BLaER1 treated with 17β-estradiol and CSF1 and Interleukin-3, amounts not matched to agents 10 nM and 100 nM (cell line): ENCODE measurements around the gene SMARCAL1.

Experiments
- H3K27ac ChIP-seq, 11 experiments: shearing (Covaris generic); formaldehyde crosslinking; 2 replicates each; pipeline ENCODE4 v1.8.1; 2022
- H3K27me3 ChIP-seq, 11 experiments: shearing (Covaris generic); formaldehyde crosslinking; 2 replicates each; pipeline ENCODE4 v1.8.1; 2022
- H3K36me3 ChIP-seq, 11 experiments: shearing (Covaris generic); formaldehyde crosslinking; 2 replicates each; pipeline ENCODE4 v1.8.1; 2022
- H3K4me1 ChIP-seq, 10 experiments: shearing (Covaris generic); formaldehyde crosslinking; 2 replicates each; pipeline ENCODE4 v1.8.1; 2022
- H3K4me2 ChIP-seq, 11 experiments: shearing (Covaris generic); formaldehyde crosslinking; 2 replicates each; pipeline ENCODE4 v1.8.1; 2022
- H3K4me3 ChIP-seq, 10 experiments: shearing (Covaris generic); formaldehyde crosslinking; 2 replicates each; pipeline ENCODE4 v1.8.1; 2022
- H3K9ac ChIP-seq, 11 experiments: shearing (Covaris generic); formaldehyde crosslinking; 2 replicates each; pipeline ENCODE4 v1.8.1; 2022
- H3K9me3 ChIP-seq, 11 experiments: shearing (Covaris generic); formaldehyde crosslinking; replicated peaks in 1 of 11; 2 replicates each; pipeline ENCODE4 v1.8.1; 2022
- H4K20me1 ChIP-seq, 11 experiments: shearing (Covaris generic); formaldehyde crosslinking; 2 replicates each; pipeline ENCODE4 v1.8.1; 2022
- Cebpa-rat ChIP-seq, 11 experiments: shearing (Covaris generic); IDR thresholded peaks; 2 replicates each; pipeline ENCODE4 v1.8.1; 2022

Gene SMARCAL1

DNA sequence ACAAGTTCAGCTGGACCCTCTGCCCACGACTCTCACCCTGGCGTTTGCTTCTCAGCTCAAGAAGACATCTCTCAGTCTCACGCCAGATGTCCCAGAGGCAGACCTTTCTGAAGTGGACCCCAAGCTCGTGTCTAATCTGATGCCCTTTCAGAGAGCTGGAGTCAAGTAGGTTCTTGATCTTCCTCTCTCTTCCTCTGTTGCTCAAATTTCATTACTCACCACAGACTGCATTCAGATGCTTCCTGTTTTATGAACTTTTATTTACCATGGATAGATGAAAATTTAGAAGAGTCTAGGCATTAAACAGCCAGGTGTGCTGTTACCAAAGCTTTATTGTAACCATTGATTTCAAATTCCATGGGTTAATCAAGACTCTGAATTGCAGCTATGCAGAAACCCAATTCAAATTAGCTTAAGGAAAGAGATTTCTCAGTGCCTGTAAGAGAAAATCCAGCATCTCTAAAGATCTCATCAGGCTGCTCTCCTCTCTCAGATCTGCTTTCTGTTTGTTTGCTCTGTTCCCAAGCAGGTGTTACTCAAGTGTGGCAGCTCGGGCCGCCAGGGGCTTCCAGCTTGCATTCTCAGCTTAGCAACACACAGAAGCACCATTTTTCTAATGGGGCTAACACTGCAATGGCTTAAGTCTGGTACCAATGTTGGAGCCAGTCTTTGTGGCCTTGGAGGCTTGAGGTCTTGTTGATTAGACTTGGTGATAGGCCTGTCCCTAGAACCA lies 16.5 kb downstream of the SMARCAL1 start:
- H4K20me1 ChIP-seq, result no peaks in the 10 kb centered on the region
- H3K9me3 ChIP-seq, result peaks cover 22 to 26% (median 23%) of the 10 kb centered on the region in 11 experiments
- no peak for TF ChIP-seq Cebpa-rat (IDR thresholded peaks at IDR 0.05)
- no peak overlapping the region for H3K4me3 ChIP-seq
- no peaks in the 10 kb centered on the region for H3K27me3 ChIP-seq
- H3K4me2 ChIP-seq, result peak overlapping the region in 6 of 11 experiments; percentile 13 to 54 (median 50); a peak in 10 of 22 replicates
- H3K27ac ChIP-seq, result peak overlapping the region in 7 of 11 experiments; percentile 13 to 44 (median 34); a peak in 9 of 22 replicates
- peaks cover 0 to 25% (median 12%) of the 10 kb centered on the region in 10 experiments; a peak in 12 of 20 replicates for H3K4me1 ChIP-seq
- H3K36me3 ChIP-seq, result peaks cover 88 to 100% (median 97%) of the 10 kb centered on the region in 11 experiments
- H3K9ac ChIP-seq, result no peak overlapping the region

DNA sequence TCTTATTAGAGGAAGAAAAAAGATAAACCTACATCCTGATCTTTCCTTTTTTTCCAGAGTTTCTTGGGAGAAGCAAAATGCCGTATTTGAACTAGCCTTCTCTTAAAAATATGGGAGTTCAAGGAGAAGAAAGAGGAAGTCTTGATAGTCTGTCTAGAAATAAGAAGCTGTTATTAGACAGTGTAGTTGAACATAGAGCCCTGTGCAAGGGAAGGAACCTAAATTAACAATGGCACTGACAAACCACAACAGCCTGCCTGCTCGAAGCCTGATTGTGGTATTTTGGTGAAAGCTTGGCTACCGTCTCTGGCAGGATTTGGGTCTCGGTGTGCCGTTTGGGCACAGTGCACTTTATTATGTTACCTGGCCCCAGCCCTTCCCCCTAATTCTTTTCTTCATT lies 17.1 kb downstream of the SMARCAL1 start:
- Histone ChIP-seq H3K9ac (no peak overlapping the region), H3K27me3 (no peaks in the 10 kb centered on the region)

DNA sequence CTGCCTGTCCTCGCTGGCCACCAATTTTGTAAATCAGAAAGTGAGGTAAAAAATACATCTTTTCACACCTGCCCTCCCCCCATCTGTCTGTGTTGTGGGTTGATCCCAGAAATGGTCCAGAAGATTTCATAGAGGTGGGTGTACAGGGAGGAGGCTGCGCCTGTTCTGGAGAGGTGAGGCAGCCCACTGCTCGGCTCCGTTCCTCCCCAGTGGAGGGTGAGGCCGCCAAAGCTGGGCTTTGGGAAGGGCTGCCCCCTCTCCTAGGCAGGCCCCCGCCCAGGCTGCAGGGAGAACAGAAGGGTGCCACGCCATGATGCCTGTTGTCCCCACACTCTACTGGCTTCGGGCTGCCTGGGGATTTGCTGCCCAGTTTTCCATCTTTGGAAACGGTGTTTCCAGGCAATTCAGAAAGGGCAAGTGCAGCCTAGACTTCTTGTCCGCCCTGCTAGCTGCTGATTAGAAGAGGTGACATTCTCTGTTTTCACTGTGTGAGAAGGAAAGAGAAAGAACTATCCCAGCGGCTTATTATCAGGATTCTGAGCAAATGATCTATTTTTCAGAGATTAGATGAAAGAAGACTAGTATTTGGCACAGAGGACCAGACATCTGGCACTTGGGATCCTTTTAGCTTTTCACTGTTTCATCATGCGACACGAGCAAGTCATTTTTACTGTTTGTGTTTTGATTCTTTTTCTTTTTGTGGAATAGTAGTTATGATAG lies 18.7 kb downstream of the SMARCAL1 start:
- no peak overlapping the region for H3K9ac ChIP-seq
- no peak for TF ChIP-seq Cebpa-rat (IDR thresholded peaks at IDR 0.05)
- no peaks in the 10 kb centered on the region for H4K20me1 ChIP-seq
- H3K4me2 ChIP-seq, result no peak overlapping the region
- H3K27ac ChIP-seq, result no peak overlapping the region
- no peak overlapping the region for H3K4me3 ChIP-seq
- H3K9me3 ChIP-seq, result peaks cover under 1 to 4% (median 2%) of the 10 kb centered on the region in 11 experiments; a peak in 19 of 22 replicates
- peaks cover 0 to 25% (median 12%) of the 10 kb centered on the region in 10 experiments; a peak in 12 of 20 replicates for H3K4me1 ChIP-seq
- H3K36me3 ChIP-seq, result peaks cover 88 to 100% (median 96%) of the 10 kb centered on the region in 11 experiments
- no peaks in the 10 kb centered on the region for H3K27me3 ChIP-seq

More for the DNA sequence above, 17.1 kb downstream of the SMARCAL1 start:
- Histone ChIP-seq H3K36me3 (peaks cover 88 to 100% (median 97%) of the 10 kb centered on the region in 11 experiments), H3K4me2 (peak overlapping the region in 5 of 11 experiments; percentile 21 to 54 (median 51); a peak in 8 of 22 replicates), H3K4me3 (no peak overlapping the region), H3K4me1 (peaks cover 0 to 25% (median 12%) of the 10 kb centered on the region in 10 experiments; a peak in 12 of 20 replicates), H3K27ac (peak overlapping the region in 5 of 11 experiments; percentile 13 to 44 (median 34); a peak in 8 of 22 replicates), H3K9me3 (peaks cover 16 to 20% (median 17%) of the 10 kb centered on the region in 11 experiments), H4K20me1 (no peaks in the 10 kb centered on the region)
- TF ChIP-seq Cebpa-rat (IDR thresholded peaks at IDR 0.05), result no peak

DNA sequence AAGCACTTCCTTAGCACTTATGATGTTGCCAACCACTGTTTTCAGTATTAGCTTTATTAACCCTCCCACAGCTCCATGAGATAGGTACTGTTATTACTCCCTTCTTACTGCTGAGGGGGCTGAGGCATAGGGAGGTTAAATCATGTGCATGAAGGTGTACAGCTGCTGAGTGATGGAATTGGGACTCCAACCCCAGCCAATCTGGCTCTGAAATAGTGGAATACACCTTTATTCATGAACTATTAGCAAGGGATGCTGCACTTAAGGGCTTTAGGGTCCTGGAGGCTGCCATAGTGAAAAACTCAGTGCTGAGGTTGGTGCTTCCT lies 19.2 kb downstream of the SMARCAL1 start:
- no peak for TF ChIP-seq Cebpa-rat (IDR thresholded peaks at IDR 0.05)
- no peaks in the 10 kb centered on the region for H3K9me3 ChIP-seq
- no peak overlapping the region for H3K9ac ChIP-seq
- H4K20me1 ChIP-seq, result no peaks in the 10 kb centered on the region
- no peak overlapping the region for H3K27ac ChIP-seq
- peaks cover 88 to 100% (median 96%) of the 10 kb centered on the region in 11 experiments for H3K36me3 ChIP-seq
- H3K4me3 ChIP-seq, result no peak overlapping the region
- peaks cover 0 to 25% (median 12%) of the 10 kb centered on the region in 10 experiments; a peak in 12 of 20 replicates for H3K4me1 ChIP-seq
- H3K4me2 ChIP-seq, result no peak overlapping the region
- no peaks in the 10 kb centered on the region for H3K27me3 ChIP-seq

GRCh38 chr2:216436383-216436782 lies 24.1 kb downstream of the SMARCAL1 start:
- H3K27ac ChIP-seq, result no peak overlapping the region
- no peak overlapping the region for H3K4me2 ChIP-seq
- no peaks in the 10 kb centered on the region for H3K4me1 ChIP-seq
- no peak for TF ChIP-seq Cebpa-rat (IDR thresholded peaks at IDR 0.05)
- no peak overlapping the region for H3K4me3 ChIP-seq
- H3K9me3 ChIP-seq, result no peaks in the 10 kb centered on the region
- no peaks in the 10 kb centered on the region for H3K27me3 ChIP-seq
- peaks cover 81 to 100% (median 98%) of the 10 kb centered on the region in 11 experiments for H3K36me3 ChIP-seq
- H4K20me1 ChIP-seq, result no peaks in the 10 kb centered on the region
- no peak overlapping the region for H3K9ac ChIP-seq

- H3K27ac ChIP-seq, result no peak overlapping the region
- H3K9me3 ChIP-seq, result no peaks in the 10 kb centered on the region
Observed at GRCh38 chr2:216441308-216442010, 29.2 kb downstream of the SMARCAL1 start.

GRCh38 chr2:216445501-216445900 lies 33.2 kb downstream of the SMARCAL1 start:
- Histone ChIP-seq H3K27ac (no peak overlapping the region), H3K9ac (no peak overlapping the region), H4K20me1 (no peaks in the 10 kb centered on the region), H3K36me3 (peaks cover 43 to 100% (median 95%) of the 10 kb centered on the region in 11 experiments), H3K4me3 (no peak overlapping the region), H3K9me3 (peaks cover 4 to 21% (median 11%) of the 10 kb centered on the region in 11 experiments; a peak in 15 of 22 replicates), H3K4me2 (no peak overlapping the region; a peak in 1 of 22 replicates), H3K27me3 (no peaks in the 10 kb centered on the region), H3K4me1 (peaks cover 0 to 9% (median 0%) of the 10 kb centered on the region in 10 experiments; a peak in 4 of 20 replicates)
- TF ChIP-seq Cebpa-rat (IDR thresholded peaks at IDR 0.05), result no peak

More at GRCh38 chr2:216441308-216442010, 29.2 kb downstream of the SMARCAL1 start:
- H4K20me1 ChIP-seq, result no peaks in the 10 kb centered on the region
- no peak overlapping the region for H3K4me3 ChIP-seq
- H3K4me1 ChIP-seq, result peaks cover 0 to 9% (median 0%) of the 10 kb centered on the region in 10 experiments; a peak in 4 of 20 replicates
- H3K4me2 ChIP-seq, result no peak overlapping the region
- H3K27me3 ChIP-seq, result no peaks in the 10 kb centered on the region
- no peak overlapping the region for H3K9ac ChIP-seq
- H3K36me3 ChIP-seq, result peaks cover 38 to 100% (median 94%) of the 10 kb centered on the region in 11 experiments
- TF ChIP-seq Cebpa-rat (IDR thresholded peaks at IDR 0.05), result no peak

DNA sequence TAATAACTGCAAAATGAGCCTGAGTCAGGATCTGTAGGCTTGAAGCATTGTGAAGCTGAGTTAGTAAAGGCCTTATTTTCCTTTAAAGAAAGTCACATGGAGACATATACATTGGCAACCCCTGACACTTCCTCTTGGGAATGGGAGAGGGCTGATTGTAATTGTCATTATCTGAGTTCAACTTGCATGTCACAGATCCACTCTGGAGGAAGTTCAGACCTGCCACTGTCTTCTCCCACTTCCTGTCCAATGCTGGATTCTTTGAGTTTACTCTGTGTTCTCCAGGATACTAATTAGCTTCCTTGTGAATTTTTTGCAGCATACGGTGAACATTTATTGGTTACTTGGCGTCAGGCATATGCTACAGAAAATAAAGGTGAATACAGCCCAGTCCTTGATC lies 34.1 kb downstream of the SMARCAL1 start:
- no peak for TF ChIP-seq Cebpa-rat (IDR thresholded peaks at IDR 0.05)
- H4K20me1 ChIP-seq, result no peaks in the 10 kb centered on the region
- H3K9ac ChIP-seq, result no peak overlapping the region
- H3K36me3 ChIP-seq, result peaks cover 52 to 100% (median 95%) of the 10 kb centered on the region in 11 experiments
- H3K27ac ChIP-seq, result no peak overlapping the region
- H3K4me2 ChIP-seq, result peak overlapping the region in 1 of 11 experiments; percentile 17; a peak in 1 of 22 replicates
- H3K4me3 ChIP-seq, result no peak overlapping the region
- H3K9me3 ChIP-seq, result peaks cover 4 to 21% (median 11%) of the 10 kb centered on the region in 11 experiments; a peak in 15 of 22 replicates
- no peaks in the 10 kb centered on the region for H3K27me3 ChIP-seq
- peaks cover 0 to 9% (median 0%) of the 10 kb centered on the region in 10 experiments; a peak in 4 of 20 replicates for H3K4me1 ChIP-seq
